HepG2 (cell line): ENCODE data around the gene AGER. TPM values are rescaled to one million over a fixed set of nuclear protein-coding genes. Genes with fewer than 3 reads are reported as not detected.

Experiments used
- ARHGAP35 ChIP-seq: sonication (generic); formaldehyde crosslinking; IDR thresholded peaks from 2 replicates; pipeline ENCODE4 v1.9.0; 2022; ENCODE audit warnings: mild to moderate bottlenecking, inconsistent platforms, moderate library complexity, missing genetic modification reagents, borderline replicate concordance
- ARNT2 ChIP-seq: sonication (generic); formaldehyde crosslinking; IDR thresholded peaks from 2 replicates; pipeline ENCODE4 v1.8.0; 2022; ENCODE audit warnings: mild to moderate bottlenecking, low read depth, missing genetic modification reagents, moderate library complexity
- DNMT3B ChIP-seq: conservative IDR thresholded peaks from 2 replicates; pipeline ENCODE4 v1.6.1; 2016; ENCODE audit warnings: missing biosample characterization, control low read depth
- FOXA1 ChIP-seq, 2 experiments: fragments of 450-650 bp in 1 of 2; sonication (generic) in 1 of 2; formaldehyde crosslinking in 1 of 2; IDR thresholded peaks; 2 replicates each; pipeline versions ENCODE4 v1.4.0 to v1.6.1; 2016 to 2020; ENCODE audit warnings: missing genetic modification reagents in 1 of 2
- GATA4 ChIP-seq: sonication (generic); IDR thresholded peaks from 2 replicates; pipeline ENCODE4 v1.6.1; 2016; ENCODE audit warnings: antibody characterized with exemption, low read depth, borderline replicate concordance
- HOXD1 ChIP-seq: sonication (generic); formaldehyde crosslinking; IDR thresholded peaks from 2 replicates; pipeline ENCODE4 v1.5.0; 2020; ENCODE audit warnings: missing genetic modification reagents
- KDM2A ChIP-seq: sonication (generic); formaldehyde crosslinking; IDR thresholded peaks from 2 replicates; pipeline ENCODE4 v1.4.0; 2020; ENCODE audit warnings: low read depth, missing genetic modification reagents, borderline replicate concordance
- NFIB ChIP-seq: sonication (generic); formaldehyde crosslinking; IDR thresholded peaks from 2 replicates; pipeline ENCODE4 v1.9.0; 2021; ENCODE audit warnings: missing genetic modification reagents, mild to moderate bottlenecking, borderline replicate concordance
- RAD51 ChIP-seq: fragments of 450-650 bp; IDR thresholded peaks from 2 replicates; pipeline ENCODE4 v1.6.1; 2016; ENCODE audit warnings: borderline replicate concordance
- RARG ChIP-seq: sonication (generic); formaldehyde crosslinking; IDR thresholded peaks from 2 replicates; pipeline ENCODE4 v1.4.0; 2020; ENCODE audit warnings: low read depth, mild to moderate bottlenecking, missing genetic modification reagents
- REPIN1 ChIP-seq: sonication (generic); formaldehyde crosslinking; IDR thresholded peaks from 2 replicates; pipeline ENCODE4 v1.8.0; 2022; ENCODE audit warnings: missing genetic modification reagents, low read depth, mild to moderate bottlenecking, borderline replicate concordance
- TBP ChIP-seq: sonication (generic); formaldehyde crosslinking; IDR thresholded peaks from 2 replicates; pipeline ENCODE4 v1.5.0; 2020; ENCODE audit warnings: missing genetic modification reagents
- THYN1 ChIP-seq: sonication (generic); formaldehyde crosslinking; IDR thresholded peaks from 2 replicates; pipeline ENCODE4 v1.8.1; 2023; ENCODE audit warnings: low read depth, mild to moderate bottlenecking, moderate library complexity, missing genetic modification reagents, borderline replicate concordance
- ZFYVE20 ChIP-seq: sonication (generic); formaldehyde crosslinking; IDR thresholded peaks from 2 replicates; pipeline ENCODE4 v1.8.0; 2023; ENCODE audit warnings: low read depth, mild to moderate bottlenecking, moderate library complexity, missing genetic modification reagents, borderline replicate concordance
- ZNF432 ChIP-seq: sonication (generic); formaldehyde crosslinking; IDR thresholded peaks from 2 replicates; pipeline ENCODE4 v1.5.0; 2020; ENCODE audit warnings: missing genetic modification reagents, mild to moderate bottlenecking, borderline replicate concordance
- ZNF441 ChIP-seq: sonication (generic); formaldehyde crosslinking; IDR thresholded peaks from 2 replicates; pipeline ENCODE4 v1.7.0; 2021; ENCODE audit warnings: missing genetic modification reagents, borderline replicate concordance
- ZNF530 ChIP-seq: sonication (generic); formaldehyde crosslinking; IDR thresholded peaks from 2 replicates; pipeline ENCODE4 v1.5.0; 2020; ENCODE audit warnings: low read depth, mild to moderate bottlenecking, missing genetic modification reagents
- ZNF891 ChIP-seq: sonication (generic); formaldehyde crosslinking; IDR thresholded peaks from 2 replicates; pipeline ENCODE4 v1.5.0; 2020; ENCODE audit warnings: mild to moderate bottlenecking, missing genetic modification reagents
- ZSCAN20 ChIP-seq: sonication (generic); formaldehyde crosslinking; IDR thresholded peaks from 2 replicates; pipeline ENCODE4 v1.4.0; 2020; ENCODE audit warnings: missing genetic modification reagents, mild to moderate bottlenecking, borderline replicate concordance
- polyA plus RNA-seq, 8 experiments: library from polyadenylated mRNA; depleted of rRNA in 3 of 8; stranded (reverse) in 7 of 8; unstranded in 1 of 8; fragments of >200 nt; fragmentation: Illumina TruSeq in 4 of 8; extraction: Trizol in 4 of 8; gene quantifications; 2 replicates each; pipeline versions ENCODE4 v1.2.1 to v1.2.3, GENCODE V29; 2011 to 2016; ENCODE audit warnings: low read depth in 4 of 8, missing spikeins in 1 of 8, mixed read lengths in 1 of 8; ENCODE audit not compliant: insufficient read depth in 1 of 8
- total RNA-seq, 5 experiments: library from RNA; depleted of rRNA; stranded (reverse); fragments of >200 nt; fragmentation: Illumina TruSeq; extraction: Trizol; gene quantifications; 2 replicates each; pipeline ENCODE4 v1.2.3, GENCODE V29; 2016; ENCODE audit warnings: low read depth in 1 of 5
- TF ChIP-seq, protein P1 (sequence below): sonication (generic); formaldehyde crosslinking; IDR thresholded peaks from 2 replicates; pipeline ENCODE4 v1.5.1; 2020; ENCODE audit warnings: mild to moderate bottlenecking, missing genetic modification reagents
- TF ChIP-seq, protein P2 (sequence below): sonication (generic); formaldehyde crosslinking; IDR thresholded peaks from 2 replicates; pipeline ENCODE4; 2020; ENCODE audit warnings: missing genetic modification reagents, mild to moderate bottlenecking, borderline replicate concordance
- TF ChIP-seq, protein P3 (sequence below): sonication (generic); formaldehyde crosslinking; IDR thresholded peaks from 2 replicates; pipeline ENCODE4 v1.4.0; 2020; ENCODE audit warnings: mild to moderate bottlenecking, low read depth, missing genetic modification reagents

Gene AGER
- total and polyA plus RNA-seq, 2 of the 13 experiments (the other 11 are each of a cell fraction or from before 2014, with no cell fraction given): 1.9 to 5.1 TPM

DNA sequence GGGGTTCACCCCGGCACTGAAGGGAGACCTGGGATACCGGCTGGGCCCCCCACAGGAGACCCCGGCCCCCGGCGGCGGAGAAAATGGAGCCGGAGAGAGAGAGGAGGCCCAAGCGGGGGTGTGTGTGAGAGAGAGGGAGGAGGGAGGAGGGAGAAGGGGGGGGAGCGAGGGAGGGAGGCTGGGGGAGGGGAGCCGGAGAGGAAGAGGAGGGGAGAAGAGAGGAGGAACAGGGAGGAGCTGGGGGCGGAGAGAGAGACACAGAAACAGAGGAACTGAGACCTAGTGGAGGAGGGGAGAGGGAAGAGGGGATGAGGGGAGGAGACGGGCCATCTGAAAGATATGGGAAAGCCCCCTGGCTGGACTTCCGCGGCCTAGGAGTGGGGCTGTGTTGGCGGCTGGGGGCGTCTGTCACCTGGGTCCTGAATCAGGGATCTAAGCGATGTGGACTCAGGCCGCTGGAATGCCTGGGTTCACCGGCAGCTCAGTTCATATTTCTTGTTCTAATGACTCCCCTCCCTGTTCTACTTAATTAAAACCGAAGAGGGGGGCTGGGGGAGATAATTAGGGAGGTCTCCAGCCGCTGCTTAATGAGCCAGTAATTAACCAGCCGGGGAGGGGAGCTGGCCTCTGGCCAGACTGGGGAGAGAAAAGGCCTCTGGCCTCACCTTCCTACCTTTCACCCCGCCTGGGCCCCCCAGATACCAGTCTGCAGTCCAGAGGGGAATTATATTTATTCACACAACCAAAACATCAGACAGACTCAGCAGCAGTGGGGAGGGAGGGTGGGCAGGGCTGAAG lies 6.2 kb upstream of the AGER start, which contains the start of gene PBX2 (continued):
- TF ChIP-seq, protein P1, sequence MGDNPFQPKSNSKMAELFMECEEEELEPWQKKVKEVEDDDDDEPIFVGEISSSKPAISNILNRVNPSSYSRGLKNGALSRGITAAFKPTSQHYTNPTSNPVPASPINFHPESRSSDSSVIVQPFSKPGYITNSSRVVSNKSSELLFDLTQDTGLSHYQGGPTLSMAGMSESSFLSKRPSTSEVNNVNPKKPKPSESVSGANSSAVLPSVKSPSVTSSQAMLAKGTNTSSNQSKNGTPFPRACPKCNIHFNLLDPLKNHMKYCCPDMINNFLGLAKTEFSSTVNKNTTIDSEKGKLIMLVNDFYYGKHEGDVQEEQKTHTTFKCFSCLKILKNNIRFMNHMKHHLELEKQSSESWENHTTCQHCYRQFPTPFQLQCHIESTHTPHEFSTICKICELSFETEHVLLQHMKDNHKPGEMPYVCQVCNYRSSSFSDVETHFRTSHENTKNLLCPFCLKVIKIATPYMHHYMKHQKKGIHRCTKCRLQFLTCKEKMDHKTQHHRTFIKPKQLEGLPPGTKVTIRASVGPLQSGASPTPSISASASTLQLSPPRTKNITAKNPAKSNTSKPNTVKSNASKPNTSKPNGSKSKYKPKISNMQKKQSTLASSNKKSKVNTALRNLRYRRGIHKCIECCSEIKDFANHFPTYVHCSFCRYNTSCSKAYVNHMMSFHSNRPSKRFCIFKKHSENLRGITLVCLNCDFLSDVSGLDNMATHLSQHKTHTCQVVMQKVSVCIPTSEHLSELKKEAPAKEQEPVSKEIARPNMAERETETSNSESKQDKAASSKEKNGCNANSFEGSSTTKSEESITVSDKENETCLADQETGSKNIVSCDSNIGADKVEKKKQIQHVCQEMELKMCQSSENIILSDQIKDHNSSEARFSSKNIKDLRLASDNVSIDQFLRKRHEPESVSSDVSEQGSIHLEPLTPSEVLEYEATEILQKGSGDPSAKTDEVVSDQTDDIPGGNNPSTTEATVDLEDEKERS: no peak
- TF ChIP-seq HOXD1 (no peak), GATA4 (peak; percentile 62; the same call in 1 of the 2 replicates), ARNT2 (CRISPR knock-in tag) (no peak), ZNF441 (CRISPR knock-in tag) (peak; percentile 50; the same call in 1 of the 2 replicates), DNMT3B (CRISPR knock-in tag) (no peak), ZNF891 (CRISPR knock-in tag) (peak; percentile 55; the same call in 1 of the 2 replicates), THYN1 (CRISPR knock-in tag) (no peak), RAD51 (no peak), ZFYVE20 (CRISPR knock-in tag) (no peak), KDM2A (CRISPR knock-in tag) (no peak), NFIB (no peak), FOXA1 (IDR thresholded peaks at IDR 0.05) (no peak), FOXA1 (CRISPR knock-in tag; IDR thresholded peaks at IDR 0.05) (0 out of 2 replicates have a peak, but pooled peaks have one; percentile 10), RARG (no peak), REPIN1 (CRISPR knock-in tag) (peak; percentile 31; the same call in 1 of the 2 replicates), ZNF530 (CRISPR knock-in tag) (no peak), ZNF432 (CRISPR knock-in tag) (no peak), ZSCAN20 (no peak), ARHGAP35 (CRISPR knock-in tag) (0 out of 2 replicates have a peak, but pooled peaks have one; percentile 51), TBP (CRISPR knock-in tag) (no peak)
- TF ChIP-seq, protein P2, sequence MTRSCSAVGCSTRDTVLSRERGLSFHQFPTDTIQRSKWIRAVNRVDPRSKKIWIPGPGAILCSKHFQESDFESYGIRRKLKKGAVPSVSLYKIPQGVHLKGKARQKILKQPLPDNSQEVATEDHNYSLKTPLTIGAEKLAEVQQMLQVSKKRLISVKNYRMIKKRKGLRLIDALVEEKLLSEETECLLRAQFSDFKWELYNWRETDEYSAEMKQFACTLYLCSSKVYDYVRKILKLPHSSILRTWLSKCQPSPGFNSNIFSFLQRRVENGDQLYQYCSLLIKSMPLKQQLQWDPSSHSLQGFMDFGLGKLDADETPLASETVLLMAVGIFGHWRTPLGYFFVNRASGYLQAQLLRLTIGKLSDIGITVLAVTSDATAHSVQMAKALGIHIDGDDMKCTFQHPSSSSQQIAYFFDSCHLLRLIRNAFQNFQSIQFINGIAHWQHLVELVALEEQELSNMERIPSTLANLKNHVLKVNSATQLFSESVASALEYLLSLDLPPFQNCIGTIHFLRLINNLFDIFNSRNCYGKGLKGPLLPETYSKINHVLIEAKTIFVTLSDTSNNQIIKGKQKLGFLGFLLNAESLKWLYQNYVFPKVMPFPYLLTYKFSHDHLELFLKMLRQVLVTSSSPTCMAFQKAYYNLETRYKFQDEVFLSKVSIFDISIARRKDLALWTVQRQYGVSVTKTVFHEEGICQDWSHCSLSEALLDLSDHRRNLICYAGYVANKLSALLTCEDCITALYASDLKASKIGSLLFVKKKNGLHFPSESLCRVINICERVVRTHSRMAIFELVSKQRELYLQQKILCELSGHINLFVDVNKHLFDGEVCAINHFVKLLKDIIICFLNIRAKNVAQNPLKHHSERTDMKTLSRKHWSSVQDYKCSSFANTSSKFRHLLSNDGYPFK: peak; percentile 30; the same call in 1 of the 2 replicates
- TF ChIP-seq, protein P3, sequence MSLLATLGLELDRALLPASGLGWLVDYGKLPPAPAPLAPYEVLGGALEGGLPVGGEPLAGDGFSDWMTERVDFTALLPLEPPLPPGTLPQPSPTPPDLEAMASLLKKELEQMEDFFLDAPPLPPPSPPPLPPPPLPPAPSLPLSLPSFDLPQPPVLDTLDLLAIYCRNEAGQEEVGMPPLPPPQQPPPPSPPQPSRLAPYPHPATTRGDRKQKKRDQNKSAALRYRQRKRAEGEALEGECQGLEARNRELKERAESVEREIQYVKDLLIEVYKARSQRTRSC: no peak
